K562 (cell line): ENCODE results near the gene INTS13. TPM values are rescaled to one million over a fixed set of nuclear protein-coding genes. Genes with fewer than 3 reads are reported as not detected.

Experiments used
- ATAC-seq: fragments of 200-7000 bp; cut with Tn5 transposase; 3 replicates; pipeline ENCODE4 v1.9.1; 2020; ENCODE audit warnings: moderate library complexity
- BruUV-seq: library from RNA; stranded (reverse); fragments of 400-500 nt; replicated peaks from 2 replicates; lab custom pipeline; 2021; lab: Mats Ljungman, UMichigan
- CTCF ChIA-PET: fragments of 300-600 bp; formaldehyde crosslinking; extraction: SDS; loops from one replicate; lab custom pipeline; 2021; ENCODE audit warnings: low intra/inter-chr PET ratio; lab: Yijun Ruan, JAX
- POLR2A ChIA-PET: fragments of 300-600, 350-650 bp; sonication (Branson Sonifier 250); formaldehyde crosslinking; extraction: SDS; loops from one replicate; lab custom pipeline; 2021; ENCODE audit warnings: antibody characterized with exemption, inconsistent platforms; lab: Yijun Ruan, JAX
- DNase-seq, 4 experiments: peaks; one replicate each; pipeline versions ENCODE4 v3.0.0 to v3.0.0-alpha.2; 2011 to 2018; ENCODE audit warnings: low spot score in 3 of 4, mixed read lengths in 3 of 4; ENCODE audit errors: extremely low read depth in 1 of 4
- FAIRE-seq: peaks from 2 replicates; lab custom pipeline; 2011; peaks lifted over from hg19 to GRCh38; lab: Jason Lieb, UNC
- H2AFZ ChIP-seq: 2 replicates; pipeline ENCODE4 v1.6.0; 2011; ENCODE audit warnings: low read depth, low read length, control low read depth, inconsistent platforms
- H3K27ac ChIP-seq: fragments of 200-600 bp; 3 replicates; pipeline ENCODE4 v1.8.0; 2011; ENCODE audit warnings: low read depth, mild to moderate bottlenecking, control low read depth, inconsistent platforms, low read length, moderate library complexity, mixed read lengths; ENCODE audit errors: extremely low read depth
- H3K27me3 ChIP-seq, 2 experiments: fragments of 300-600 bp in 1 of 2; 2 replicates in 1 of 2; 3 replicates in 1 of 2; pipeline versions ENCODE4 v1.6.0 to v1.8.0; 2011; ENCODE audit warnings: inconsistent platforms in 2 of 2, low read length in 2 of 2, mild to moderate bottlenecking in 1 of 2, mixed read lengths in 1 of 2, moderate library complexity in 1 of 2; ENCODE audit not compliant: control insufficient read depth in 2 of 2, insufficient read depth in 2 of 2
- H3K36me3 ChIP-seq: fragments of 300-600 bp; 3 replicates; pipeline ENCODE4 v1.8.0; 2011; ENCODE audit warnings: mild to moderate bottlenecking, low read length, inconsistent platforms; ENCODE audit not compliant: control insufficient read depth, insufficient read depth
- H3K4me1 ChIP-seq, 2 experiments: fragments of 200-600 bp in 1 of 2; replicated peaks in 1 of 2; 2 replicates in 1 of 2; 3 replicates in 1 of 2; pipeline versions ENCODE4 v1.5.1 to v1.8.0; 2011; ENCODE audit warnings: inconsistent platforms in 2 of 2, low read length in 2 of 2, mild to moderate bottlenecking in 1 of 2, mixed read lengths in 1 of 2, moderate library complexity in 1 of 2; ENCODE audit not compliant: control insufficient read depth in 2 of 2, insufficient read depth in 2 of 2
- H3K4me2 ChIP-seq: 2 replicates; pipeline ENCODE4 v1.6.1; 2011; ENCODE audit warnings: low read length, control low read depth, inconsistent platforms, mixed read lengths; ENCODE audit not compliant: insufficient read depth
- H3K4me3 ChIP-seq: fragments of 200-600 bp; sonication (generic), shearing (Covaris generic); 2 replicates; pipeline ENCODE4 v1.5.1; 2016; ENCODE audit warnings: control low read depth, inconsistent platforms
- H3K79me2 ChIP-seq: fragments of 200-600 bp; 3 replicates; pipeline ENCODE4 v1.8.0; 2011; ENCODE audit warnings: low read length, inconsistent platforms; ENCODE audit not compliant: control insufficient read depth, insufficient read depth
- H3K9ac ChIP-seq, 2 experiments: 2 replicates each; pipeline versions ENCODE4 v1.6.0 to v1.6.1; 2011; ENCODE audit warnings: low read depth in 2 of 2, low read length in 2 of 2, control low read depth in 1 of 2, inconsistent platforms in 1 of 2, mild to moderate bottlenecking in 1 of 2, mixed read lengths in 1 of 2; ENCODE audit not compliant: insufficient read depth in 1 of 2
- H3K9me1 ChIP-seq: one replicate; pipeline ENCODE4 v1.6.0; 2011; ENCODE audit warnings: inconsistent platforms, mild to moderate bottlenecking, low read length, moderate library complexity; ENCODE audit not compliant: control insufficient read depth, insufficient read depth
- H3K9me3 ChIP-seq: replicated peaks from 2 replicates; pipeline ENCODE4 v1.5.1; 2011; ENCODE audit warnings: low read depth, low read length, inconsistent platforms; ENCODE audit not compliant: control insufficient read depth, insufficient read depth
- H4K20me1 ChIP-seq: replicated peaks from 2 replicates; pipeline ENCODE4 v1.6.1; 2011; ENCODE audit warnings: low read length, inconsistent platforms, mixed read lengths; ENCODE audit not compliant: control insufficient read depth, insufficient read depth
- ATF2 ChIP-seq: sonication (generic); formaldehyde crosslinking; IDR thresholded peaks from 2 replicates; pipeline ENCODE4 v1.8.1; 2022; ENCODE audit warnings: missing genetic modification reagents
- CBX3 ChIP-seq, 2 experiments: IDR thresholded peaks; 1 replicate in 1 of 2; 2 replicates in 1 of 2; pipeline ENCODE4 v1.6.1; 2012; ENCODE audit warnings: inconsistent platforms in 2 of 2, low read length in 2 of 2, borderline replicate concordance in 1 of 2, control low read depth in 1 of 2
- ETV1 ChIP-seq: fragments of 450-650 bp; conservative IDR thresholded peaks from 2 replicates; pipeline ENCODE4 v1.6.1; 2016; ENCODE audit warnings: missing genetic modification characterization, control low read depth, low read depth, missing compliant biosample characterization
- KLF1 ChIP-seq: fragments of 450-650 bp; IDR thresholded peaks from 2 replicates; pipeline ENCODE4 v1.6.1; 2016; ENCODE audit warnings: missing genetic modification characterization, missing compliant biosample characterization
- MEF2A ChIP-seq: IDR thresholded peaks from 2 replicates; pipeline ENCODE4 v1.6.1; 2011; ENCODE audit warnings: low read depth, mild to moderate bottlenecking, low read length, moderate library complexity; ENCODE audit not compliant: control insufficient read depth
- NCOA4 ChIP-seq: fragments of 450-650 bp; IDR thresholded peaks from 2 replicates; pipeline ENCODE4 v1.6.1; 2018; ENCODE audit warnings: mild to moderate bottlenecking; ENCODE audit not compliant: partially characterized antibody
- NFIC ChIP-seq: fragments of 450-650 bp; IDR thresholded peaks from 2 replicates; pipeline ENCODE4 v1.6.1; 2017; ENCODE audit warnings: mild to moderate bottlenecking, inconsistent platforms
- SPI1 ChIP-seq: IDR thresholded peaks from 2 replicates; pipeline ENCODE4 v1.6.1; 2011; ENCODE audit warnings: low read depth, low read length, control low read depth, borderline replicate concordance
- TAF15 ChIP-seq: fragments of 200-400 bp; formaldehyde crosslinking; IDR thresholded peaks from 2 replicates; pipeline ENCODE4 v1.6.1; 2017; ENCODE audit warnings: mild to moderate bottlenecking, low read depth, low read length, moderate library complexity
- TCF3 ChIP-seq: sonication (generic); formaldehyde crosslinking; IDR thresholded peaks from 2 replicates; pipeline ENCODE4 v1.4.0; 2020; ENCODE audit warnings: mild to moderate bottlenecking, missing genetic modification reagents
- ZNF121 ChIP-seq: sonication (generic); formaldehyde crosslinking; conservative IDR thresholded peaks from 2 replicates; pipeline ENCODE4 v1.8.0; 2022; ENCODE audit warnings: missing genetic modification reagents
- ZNF140 ChIP-seq: fragments of 250-450 bp; sonication (Bioruptor Pico); IDR thresholded peaks from 2 replicates; pipeline ENCODE4 v1.8.0; 2021; ENCODE audit warnings: moderate library complexity, mild to moderate bottlenecking, inconsistent platforms
- WGBS: fragments of 100-300 bp; shearing (Covaris generic); methylation state at CpG from one replicate; pipeline ENCODE4 v1.1.6; 2016; ENCODE audit warnings: low coverage, mixed read lengths; ENCODE audit not compliant: insufficient coverage; ENCODE audit errors: missing lambda C conversion rate; 5-methylcytosine and 5-hydroxymethylcytosine counted together
- in situ Hi-C: fragments of 300-500 bp; cut with MboI; formaldehyde crosslinking; loops from 4 replicates; pipeline ENCODE4 v1.15.0; 2018; ENCODE audit warnings: inconsistent platforms, mixed read lengths
- intact Hi-C: fragments of 100-400 bp; cut with micrococcal nuclease; formaldehyde crosslinking; loops from 2 replicates; pipeline ENCODE4 v1.14.2; 2022
- polyA plus RNA-seq, 8 experiments: library from polyadenylated mRNA; depleted of rRNA in 4 of 8; stranded (reverse) in 5 of 8; unstranded in 3 of 8; fragments of >200 nt; fragmentation: Nextera tagmentation in 2 of 8; fragmentation: Illumina TruSeq in 1 of 8; extraction: Ambion mirVana in 2 of 8; extraction: Trizol in 1 of 8; gene quantifications; 2 replicates each; pipeline versions ENCODE4 v1.2.1 to v1.2.3, GENCODE V29; 2011 to 2014; ENCODE audit warnings: inconsistent platforms in 1 of 8, missing spikeins in 1 of 8
- total RNA-seq, 7 experiments: library from RNA; depleted of rRNA in 6 of 7; stranded (reverse); fragments of >200 nt in 6 of 7; fragmentation: Illumina TruSeq in 2 of 7; extraction: Trizol in 2 of 7; gene quantifications; 2 replicates each; pipeline versions ENCODE4 v1.2.1 to v1.2.3, GENCODE V29; 2011 to 2021; ENCODE audit warnings: low replicate concordance in 1 of 7

The INTS13 gene
- total and polyA plus RNA-seq, 9 of the 15 experiments (the other 6 are each of a cell fraction or from before 2014, with no cell fraction given), result 48.3 to 91.8 (median 78.1) TPM

GRCh38 chr12:26870491-26871419, 67.0 kb downstream of the INTS13 start:
- H3K9me1 ChIP-seq, result no peaks in the 10 kb centered on the region
- no peaks in the 10 kb centered on the region for H3K79me2 ChIP-seq
- H3K27me3 ChIP-seq, result no peaks in the 10 kb centered on the region
- ATAC-seq (peak; percentile 33; the same call in 2 of the 3 replicates), DNase-seq (no peak), FAIRE-seq (peak; percentile 54)
- H3K9ac ChIP-seq, result no peak overlapping the region
- H4K20me1 ChIP-seq, result no peaks in the 10 kb centered on the region
- intact Hi-C loops (no loop called here), in situ Hi-C loops (no loop called here)
- CTCF ChIA-PET, result no interaction called here
- H3K4me1 ChIP-seq, result peaks cover 0 to 7% of the 10 kb centered on the region in 2 experiments; a peak in 4 of 5 replicates
- H3K27ac ChIP-seq, result no peak overlapping the region
- 10% methylated on average over 11 of the region's 11 CpGs for WGBS
- H2AFZ ChIP-seq, result no peak overlapping the region
- H3K4me2 ChIP-seq, result no peak overlapping the region
- no peak overlapping the region for H3K4me3 ChIP-seq
- TF ChIP-seq NFIC, result peak; percentile 78
- TF ChIP-seq ZNF121 (CRISPR knock-in tag), result peak; percentile 54; the same call in 1 of the 2 replicates
- no peak for TF ChIP-seq ZNF140 (CRISPR knock-in tag)
- BruUV-seq, result no TSS peak
- H3K9me3 ChIP-seq, result no peaks in the 10 kb centered on the region
- POLR2A ChIA-PET, result interaction anchor here (0.6 kb wide), 1 partner anchor 341 kb away, joined by 4 read pairs; no protein-coding TSS in a partner anchor
- no peaks in the 10 kb centered on the region for H3K36me3 ChIP-seq

GRCh38 chr12:26869908-26870459, 67.8 kb downstream of the INTS13 start:
- CTCF ChIA-PET, result no interaction called here
- no peak overlapping the region for H3K9ac ChIP-seq
- DNase-seq (no peak), FAIRE-seq (no peak), ATAC-seq (no peak; the same call in 2 of the 3 replicates)
- no peak overlapping the region for H2AFZ ChIP-seq
- no peaks in the 10 kb centered on the region for H3K36me3 ChIP-seq
- peaks cover 0 to 7% of the 10 kb centered on the region in 2 experiments; a peak in 4 of 5 replicates for H3K4me1 ChIP-seq
- POLR2A ChIA-PET, result no interaction called here
- BruUV-seq, result no TSS peak
- H3K79me2 ChIP-seq, result no peaks in the 10 kb centered on the region
- H3K27ac ChIP-seq, result no peak overlapping the region
- H3K4me3 ChIP-seq, result no peak overlapping the region
- H3K9me3 ChIP-seq, result no peaks in the 10 kb centered on the region
- in situ Hi-C loops (no loop called here), intact Hi-C loops (no loop called here)
- no peaks in the 10 kb centered on the region for H3K9me1 ChIP-seq
- no peaks in the 10 kb centered on the region for H4K20me1 ChIP-seq
- no peak overlapping the region for H3K4me2 ChIP-seq
- WGBS, result 25% methylated on average over 5 of the region's 6 CpGs
- no peaks in the 10 kb centered on the region for H3K27me3 ChIP-seq
- no peak for TF ChIP-seq ATF2
- TF ChIP-seq SPI1, result no peak
- no peak for TF ChIP-seq TAF15
- TF ChIP-seq ETV1 (tag), result no peak
- no peak for TF ChIP-seq CBX3 (IDR thresholded peaks at IDR 0.05; ENCODE audit: borderline replicate concordance in 1 of 2, low read length in 2 of 2)
- no peak for TF ChIP-seq NCOA4
- no peak for TF ChIP-seq MEF2A
- no peak for TF ChIP-seq KLF1 (tag)
- TF ChIP-seq TCF3 (CRISPR knock-in tag), result no peak
